Measurements from ENCODE around the gene FEZF1.

The FEZF1 gene

GRCh38 chr7:122261442-122261841 lies 43.1 kb downstream of the FEZF1 start:
- DNase-seq: no peak

- DNase-seq: no peak
Observed at GRCh38 chr7:122261016-122261415, 43.5 kb downstream of the FEZF1 start.

DNA sequence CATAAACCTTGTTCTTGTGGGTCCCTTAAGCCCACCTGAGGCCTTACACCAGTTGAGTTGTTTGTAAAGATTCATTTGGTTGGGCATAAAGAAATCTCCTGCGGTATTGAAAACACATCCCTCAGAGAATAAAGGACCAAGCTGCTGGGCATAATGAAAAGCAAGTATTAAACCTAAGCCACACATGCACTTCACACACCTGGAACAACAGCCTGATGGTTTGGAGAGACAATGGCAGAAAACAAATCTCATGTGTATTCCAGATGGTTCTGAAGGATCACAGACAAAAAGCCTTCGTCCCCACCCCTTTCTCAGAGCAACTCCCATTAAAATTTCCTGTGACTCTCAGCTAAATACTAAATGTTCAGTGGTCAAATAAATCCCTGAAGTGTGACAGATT lies 44.2 kb downstream of the FEZF1 start:
- DNase-seq: no peak

GRCh38 chr7:122258971-122259370 lies 45.6 kb downstream of the FEZF1 start:
- DNase-seq: no peak

DNA sequence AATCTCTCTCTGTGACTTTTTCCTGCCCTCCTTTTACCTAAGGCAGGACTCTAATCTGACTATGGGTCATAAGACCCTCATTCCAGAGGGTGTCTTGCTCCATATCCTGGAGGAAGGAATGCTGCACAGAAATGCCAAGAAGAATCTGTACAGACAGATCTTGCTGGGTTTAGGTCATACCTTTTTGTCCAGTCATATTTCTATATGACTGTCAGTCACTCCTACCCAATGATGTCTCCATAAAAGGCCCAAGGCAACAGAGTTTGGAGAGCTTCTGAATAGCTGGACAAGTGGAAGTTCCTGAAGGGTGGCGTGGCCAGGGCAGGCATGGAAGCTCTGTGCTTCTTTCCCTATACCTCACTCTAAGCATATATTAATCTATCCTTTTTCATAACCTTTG lies 47.5 kb downstream of the FEZF1 start:
- DNase-seq: no peak

GRCh38 chr7:122256046-122256445 lies 48.5 kb downstream of the FEZF1 start:
- DNase-seq: no peak

- DNase-seq: no peak
Observed at GRCh38 chr7:122255454-122255853, 49.1 kb downstream of the FEZF1 start.
